ENCODE data around the gene TMEM132E.

The TMEM132E gene

DNA sequence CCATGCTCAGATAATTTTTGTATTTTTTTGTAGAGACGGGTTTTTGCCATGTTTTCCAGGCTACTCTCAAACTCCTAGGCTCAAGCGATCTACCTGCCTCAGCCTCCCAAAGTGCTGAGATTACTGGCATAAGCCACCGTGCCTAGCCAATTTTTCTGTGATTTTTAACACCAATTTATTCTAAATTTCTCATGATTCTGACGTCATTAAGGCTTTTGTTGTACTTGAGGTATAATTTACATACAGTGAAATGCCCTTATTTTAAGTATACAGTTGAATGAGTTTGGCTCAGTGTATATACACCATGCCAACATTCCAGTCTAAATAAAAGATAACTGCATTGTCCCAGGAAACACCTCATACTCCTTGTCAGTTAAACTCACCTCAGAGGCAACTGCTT, 77.4 kb downstream of the TMEM132E start:
- TF ChIP-seq, protein P1, sequence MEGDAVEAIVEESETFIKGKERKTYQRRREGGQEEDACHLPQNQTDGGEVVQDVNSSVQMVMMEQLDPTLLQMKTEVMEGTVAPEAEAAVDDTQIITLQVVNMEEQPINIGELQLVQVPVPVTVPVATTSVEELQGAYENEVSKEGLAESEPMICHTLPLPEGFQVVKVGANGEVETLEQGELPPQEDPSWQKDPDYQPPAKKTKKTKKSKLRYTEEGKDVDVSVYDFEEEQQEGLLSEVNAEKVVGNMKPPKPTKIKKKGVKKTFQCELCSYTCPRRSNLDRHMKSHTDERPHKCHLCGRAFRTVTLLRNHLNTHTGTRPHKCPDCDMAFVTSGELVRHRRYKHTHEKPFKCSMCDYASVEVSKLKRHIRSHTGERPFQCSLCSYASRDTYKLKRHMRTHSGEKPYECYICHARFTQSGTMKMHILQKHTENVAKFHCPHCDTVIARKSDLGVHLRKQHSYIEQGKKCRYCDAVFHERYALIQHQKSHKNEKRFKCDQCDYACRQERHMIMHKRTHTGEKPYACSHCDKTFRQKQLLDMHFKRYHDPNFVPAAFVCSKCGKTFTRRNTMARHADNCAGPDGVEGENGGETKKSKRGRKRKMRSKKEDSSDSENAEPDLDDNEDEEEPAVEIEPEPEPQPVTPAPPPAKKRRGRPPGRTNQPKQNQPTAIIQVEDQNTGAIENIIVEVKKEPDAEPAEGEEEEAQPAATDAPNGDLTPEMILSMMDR (IDR thresholded peaks at IDR 0.05; ENCODE audit: insufficient read depth, low read depth, low read length, missing control alignments), result no peak
- H3K4me3 ChIP-seq (ENCODE audit: low read depth, low read length), result no peak overlapping the region

DNA sequence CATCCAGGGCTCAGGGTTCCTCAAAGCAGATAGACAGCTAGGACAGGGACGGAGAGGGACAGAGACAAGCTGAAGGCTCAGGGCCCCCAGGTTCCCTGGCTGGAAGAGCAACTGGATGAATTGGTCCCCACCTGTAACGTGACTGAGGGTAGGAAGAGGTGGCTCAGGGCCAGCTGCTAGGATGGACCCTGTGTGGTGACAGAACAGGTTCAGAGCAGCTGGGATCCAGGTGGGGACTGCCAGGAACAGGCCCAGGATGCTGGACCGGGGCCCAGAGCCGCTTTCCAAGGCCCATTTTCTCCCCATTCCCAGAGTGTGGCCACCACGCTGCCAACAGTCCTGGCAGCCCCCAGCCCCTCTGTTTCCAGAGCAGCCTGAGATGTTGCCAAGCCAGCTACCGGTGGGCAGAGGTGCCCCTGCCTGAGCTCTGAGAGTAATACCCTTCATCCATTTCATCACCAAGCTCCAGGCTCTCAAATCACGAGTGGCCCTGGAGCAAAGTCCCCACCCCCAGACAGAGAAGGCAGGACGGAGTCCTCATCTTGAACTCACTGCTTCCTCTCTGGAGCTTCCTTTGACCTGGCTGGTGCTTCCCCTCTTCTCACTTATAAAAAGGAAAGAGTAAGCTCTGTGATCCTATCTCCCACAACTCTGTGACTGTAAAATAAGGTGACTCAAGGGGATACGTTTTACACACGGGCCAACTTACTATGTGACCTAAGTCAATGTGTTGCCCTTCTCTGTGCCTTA, 79.6 kb downstream of the TMEM132E start:
- H3K4me3 ChIP-seq (ENCODE audit: low read depth, low read length), result no peak overlapping the region
- no peak for DNase-seq (ENCODE audit: low read depth)
- TF ChIP-seq, protein P1 (IDR thresholded peaks at IDR 0.05; ENCODE audit: insufficient read depth, low read depth, low read length, missing control alignments), result no peak

More for the DNA sequence above, 77.4 kb downstream of the TMEM132E start:
- no peak for DNase-seq (ENCODE audit: low read depth)

GRCh38 chr17:34663714-34664113, 84.3 kb downstream of the TMEM132E start:
- TF ChIP-seq, protein P1 (IDR thresholded peaks at IDR 0.05; ENCODE audit: insufficient read depth, low read depth, low read length, missing control alignments), result no peak
- no peak for DNase-seq (ENCODE audit: low read depth)
- H3K4me3 ChIP-seq (ENCODE audit: low read depth, low read length), result no peak overlapping the region

- peak; percentile 18 for DNase-seq (ENCODE audit: low read depth)
- TF ChIP-seq, protein P1 (IDR thresholded peaks at IDR 0.05; ENCODE audit: insufficient read depth, low read depth, low read length, missing control alignments), result no peak
- H3K4me3 ChIP-seq (ENCODE audit: low read depth, low read length), result no peak overlapping the region
Observed at GRCh38 chr17:34665150-34665806, 85.9 kb downstream of the TMEM132E start.

GRCh38 chr17:34665819-34666763, 86.7 kb downstream of the TMEM132E start:
- H3K4me3 ChIP-seq (ENCODE audit: low read depth, low read length), result no peak overlapping the region
- TF ChIP-seq, protein P1 (IDR thresholded peaks at IDR 0.05; ENCODE audit: insufficient read depth, low read depth, low read length, missing control alignments), result no peak

GRCh38 chr17:34667656-34668055, 88.3 kb downstream of the TMEM132E start:
- no peak overlapping the region for H3K4me3 ChIP-seq (ENCODE audit: low read depth, low read length)
- TF ChIP-seq, protein P1 (IDR thresholded peaks at IDR 0.05; ENCODE audit: insufficient read depth, low read depth, low read length, missing control alignments), result no peak
- DNase-seq (ENCODE audit: low read depth), result no peak

More at GRCh38 chr17:34665819-34666763, 86.7 kb downstream of the TMEM132E start:
- no peak for DNase-seq (ENCODE audit: low read depth)
